Measurements from ENCODE around the gene TEX28.

- TF ChIP-seq, protein P1, sequence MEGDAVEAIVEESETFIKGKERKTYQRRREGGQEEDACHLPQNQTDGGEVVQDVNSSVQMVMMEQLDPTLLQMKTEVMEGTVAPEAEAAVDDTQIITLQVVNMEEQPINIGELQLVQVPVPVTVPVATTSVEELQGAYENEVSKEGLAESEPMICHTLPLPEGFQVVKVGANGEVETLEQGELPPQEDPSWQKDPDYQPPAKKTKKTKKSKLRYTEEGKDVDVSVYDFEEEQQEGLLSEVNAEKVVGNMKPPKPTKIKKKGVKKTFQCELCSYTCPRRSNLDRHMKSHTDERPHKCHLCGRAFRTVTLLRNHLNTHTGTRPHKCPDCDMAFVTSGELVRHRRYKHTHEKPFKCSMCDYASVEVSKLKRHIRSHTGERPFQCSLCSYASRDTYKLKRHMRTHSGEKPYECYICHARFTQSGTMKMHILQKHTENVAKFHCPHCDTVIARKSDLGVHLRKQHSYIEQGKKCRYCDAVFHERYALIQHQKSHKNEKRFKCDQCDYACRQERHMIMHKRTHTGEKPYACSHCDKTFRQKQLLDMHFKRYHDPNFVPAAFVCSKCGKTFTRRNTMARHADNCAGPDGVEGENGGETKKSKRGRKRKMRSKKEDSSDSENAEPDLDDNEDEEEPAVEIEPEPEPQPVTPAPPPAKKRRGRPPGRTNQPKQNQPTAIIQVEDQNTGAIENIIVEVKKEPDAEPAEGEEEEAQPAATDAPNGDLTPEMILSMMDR (IDR thresholded peaks at IDR 0.05): no peak
- no peak for TF ChIP-seq POLR2A (IDR thresholded peaks at IDR 0.05)
Measured at GRCh38 chrX:154307202-154307601, 12.3 kb upstream of the TEX28 start.

Measured in heart left ventricle (tissue), 13 donors.